PC-3 (cell line): Measurements from ENCODE around the gene HAUS7. TPM values are rescaled to one million over a fixed set of nuclear protein-coding genes. Genes with fewer than 3 reads are reported as not detected.

Experiments used
- ATAC-seq: fragments of 200-7000 bp; cut with Tn5 transposase; 2 replicates; pipeline ENCODE4 v1.9.1; 2020; ENCODE audit warnings: mild to moderate bottlenecking, moderate library complexity
- BruUV-seq: library from RNA; stranded (reverse); fragments of 400-500 nt; replicated peaks from 2 replicates; lab custom pipeline; 2021; lab: Mats Ljungman, UMichigan
- CTCF ChIA-PET: fragments of 300-600 bp; sonication (Branson Sonifier 250); formaldehyde crosslinking; loops from one replicate; lab custom pipeline; 2022; ENCODE audit warnings: antibody characterized with exemption; lab: Charles Lee
- POLR2A ChIA-PET: fragments of 300-600 bp; sonication (Branson Sonifier 250); formaldehyde crosslinking; loops from one replicate; lab custom pipeline; 2022; ENCODE audit warnings: antibody characterized with exemption; ENCODE audit not compliant: unreplicated experiment; lab: Charles Lee
- DNase-seq: peaks from one replicate; pipeline ENCODE4 v3.0.0-alpha.2; 2015
- H2AFZ ChIP-seq: fragments of 300-600 bp; sonication (generic); 2 replicates; pipeline ENCODE4 v1.6.0; 2016; ENCODE audit warnings: antibody characterized with exemption, low read length
- H3F3A ChIP-seq: fragments of 300-600 bp; sonication (generic); one replicate; pipeline ENCODE4 v1.6.0; 2017; ENCODE audit warnings: antibody characterized with exemption, low read length, control low read depth, mild to moderate bottlenecking; ENCODE audit not compliant: unreplicated experiment
- H3K27ac ChIP-seq: fragments of 300-600 bp; sonication (generic); 2 replicates; pipeline ENCODE4 v1.5.1; 2016; ENCODE audit warnings: mild to moderate bottlenecking, low read length
- H3K27me3 ChIP-seq: fragments of 300-600 bp; sonication (generic); 2 replicates; pipeline ENCODE4 v1.6.1; 2016; ENCODE audit warnings: low read length, mixed read lengths
- H3K36me3 ChIP-seq: fragments of 300-600 bp; sonication (generic); 2 replicates; pipeline ENCODE4 v1.6.1; 2016; ENCODE audit warnings: low read depth, mixed run types, low read length, mixed read lengths
- H3K4me1 ChIP-seq: fragments of 300-600 bp; sonication (generic); 2 replicates; pipeline ENCODE4 v1.5.1; 2016; ENCODE audit warnings: low read length; ENCODE audit not compliant: insufficient read depth
- H3K4me2 ChIP-seq: fragments of 300-600 bp; sonication (generic); 2 replicates; pipeline ENCODE4 v1.6.0; 2016; ENCODE audit warnings: low read length
- H3K4me3 ChIP-seq: fragments of 300-600 bp; sonication (generic); 2 replicates; pipeline ENCODE4 v1.5.1; 2016; ENCODE audit warnings: mild to moderate bottlenecking, low read length, mixed read lengths
- H3K79me2 ChIP-seq: fragments of 300-600 bp; sonication (generic); 2 replicates; pipeline ENCODE4 v1.6.1; 2017; ENCODE audit warnings: low read length, mixed read lengths
- H3K9ac ChIP-seq: fragments of 300-600 bp; sonication (generic); 2 replicates; pipeline ENCODE4 v1.6.0; 2016; ENCODE audit warnings: mild to moderate bottlenecking, low read length
- H3K9me2 ChIP-seq: fragments of 300-600 bp; sonication (generic); replicated peaks from 2 replicates; pipeline ENCODE4 v1.6.1; 2016; ENCODE audit warnings: mixed run types, low read length, mixed read lengths
- H3K9me3 ChIP-seq: fragments of 300-600 bp; sonication (generic); 2 replicates; pipeline ENCODE4 v1.6.1; 2016; ENCODE audit warnings: low read length, mixed read lengths
- H4K20me1 ChIP-seq: fragments of 300-600 bp; sonication (generic); 2 replicates; pipeline ENCODE4 v1.6.1; 2016; ENCODE audit warnings: low read length, mixed read lengths
- EZH2 ChIP-seq: fragments of 300-600 bp; sonication (generic); IDR thresholded peaks from one replicate; pipeline ENCODE4 v1.6.1; 2017; ENCODE audit warnings: antibody characterized with exemption, mild to moderate bottlenecking, low read length; ENCODE audit not compliant: unreplicated experiment
- EZH2phosphoT487 ChIP-seq: fragments of 300-600 bp; sonication (generic); IDR thresholded peaks from 2 replicates; pipeline ENCODE4 v1.6.1; 2018; ENCODE audit warnings: mild to moderate bottlenecking, antibody characterized with exemption, low read length, borderline replicate concordance
- intact Hi-C: fragments of 100-400 bp; cut with micrococcal nuclease; formaldehyde crosslinking; loops from 2 replicates; pipeline ENCODE4 v1.9.0; 2023
- total RNA-seq: library from RNA; depleted of rRNA; stranded (reverse); fragments of >200 nt; gene quantifications from 2 replicates; pipeline ENCODE4 v1.2.3, GENCODE V29; 2014
- TF ChIP-seq, protein P1 (sequence below): fragments of 300-600 bp; sonication (generic); conservative IDR thresholded peaks from 2 replicates; pipeline ENCODE4 v1.5.1; 2017; ENCODE audit warnings: antibody characterized with exemption, low read depth, mild to moderate bottlenecking, low read length

Gene HAUS7
- total RNA-seq, 1 experiment from 2014 or later: 46.0 TPM

DNA sequence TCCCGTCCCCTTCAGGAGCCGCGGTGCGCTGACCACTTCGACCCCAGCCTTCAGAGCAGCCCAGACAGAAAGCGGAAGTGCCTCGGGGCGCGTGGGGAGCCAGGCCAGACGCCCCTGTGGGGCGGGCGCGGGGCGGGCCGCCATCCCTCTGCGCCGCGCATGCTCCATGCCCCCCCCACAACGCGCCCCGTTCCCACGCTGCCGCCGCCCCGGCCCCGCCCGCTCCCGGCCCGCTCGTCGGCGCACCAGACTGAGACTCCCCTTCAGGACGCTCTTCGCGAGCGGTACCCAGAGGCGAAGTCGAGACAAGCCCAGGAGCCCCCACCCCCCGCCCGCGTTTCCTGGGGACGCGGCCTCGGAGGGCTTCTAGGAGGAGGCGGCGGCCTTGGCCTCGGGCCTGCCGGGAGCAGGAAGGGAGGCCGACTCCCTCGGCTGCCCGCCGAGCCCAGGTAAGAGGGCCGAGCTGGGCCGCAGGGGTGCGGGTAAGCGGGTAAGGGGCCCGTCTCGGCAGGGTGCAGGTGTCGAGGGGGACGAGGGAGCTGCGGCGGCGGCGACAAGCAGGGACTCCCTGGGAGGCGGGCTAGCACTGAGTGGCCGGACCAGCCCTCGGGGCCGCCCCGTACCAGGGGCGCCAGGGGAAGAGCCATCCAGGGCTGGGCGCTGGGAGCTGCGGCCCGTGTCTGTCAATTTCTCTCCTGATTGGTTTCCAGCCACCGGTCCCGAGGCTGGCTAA is 59.0 kb downstream of the HAUS7 start, which contains the start of gene ZFP92:
Gene ZFP92 (plus strand): TSS at position 218 of the 733 bp plus-strand sequence. CDS start 6,851 bp downstream, outside the sequence.
- CTCF ChIA-PET: no interaction called here
- intact Hi-C loops: no loop called here

DNA sequence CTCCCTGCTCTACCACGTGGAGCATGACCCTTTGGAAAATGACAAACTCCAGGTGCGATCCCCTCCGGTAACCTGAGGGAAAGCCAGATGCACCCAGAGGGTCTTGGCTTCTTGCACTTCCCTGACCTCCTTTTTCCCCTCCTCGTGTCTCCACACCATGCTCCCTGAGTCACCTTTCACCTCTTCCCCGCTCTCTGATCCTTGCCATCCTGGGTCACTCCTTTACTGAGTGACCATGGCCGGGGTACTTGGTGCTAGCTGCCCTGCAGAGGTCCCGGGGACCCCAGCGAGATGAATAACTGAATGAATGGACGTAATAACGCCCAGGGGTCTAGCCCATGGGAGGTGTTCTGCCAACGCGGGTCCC is 59.5 kb downstream of the HAUS7 start:
- no peaks in the 10 kb centered on the region for H4K20me1 ChIP-seq
- no peak for DNase-seq
- ChIA-PET CTCF (no interaction called here), POLR2A (no interaction called here)
- H3K9me2 ChIP-seq: no peaks in the 10 kb centered on the region
- TF ChIP-seq EZH2: no peak
- no peaks in the 10 kb centered on the region for H3K79me2 ChIP-seq
- no peak overlapping the region for H2AFZ ChIP-seq
- H3K27ac ChIP-seq: no peak overlapping the region
- no peak overlapping the region for H3K9ac ChIP-seq
- no peaks in the 10 kb centered on the region for H3K4me1 ChIP-seq
- H3K4me2 ChIP-seq: no peak overlapping the region
- peaks cover 44% of the 10 kb centered on the region for H3K27me3 ChIP-seq
- no TSS peak for BruUV-seq
- no peak overlapping the region for H3K4me3 ChIP-seq
- no peaks in the 10 kb centered on the region for H3K36me3 ChIP-seq
- intact Hi-C loops: no loop called here
- no peaks in the 10 kb centered on the region for H3K9me3 ChIP-seq
- ATAC-seq: no peak
- H3F3A ChIP-seq: no peaks in the 10 kb centered on the region

More for the DNA sequence above, 59.0 kb downstream of the HAUS7 start, which contains the start of gene ZFP92:
- DNase-seq (no peak), ATAC-seq (no peak; the same call in 1 of the 2 replicates)
- Histone ChIP-seq H3K9ac (no peak within 1 kb of the TSS), H3K36me3 (no peaks in the 10 kb centered on the region), H3K4me3 (no peak within 1 kb of the TSS), H2AFZ (no peak within 1 kb of the TSS), H4K20me1 (no peaks in the 10 kb centered on the region), H3K9me2 (no peaks in the 10 kb centered on the region), H3F3A (no peaks in the 10 kb centered on the region), H3K9me3 (no peaks in the 10 kb centered on the region), H3K27me3 (peaks cover 44% of the 10 kb centered on the region), H3K27ac (no peak within 1 kb of the TSS), H3K79me2 (no peaks in the 10 kb centered on the region), H3K4me1 (no peaks in the 10 kb centered on the region), H3K4me2 (no peak within 1 kb of the TSS)
- POLR2A ChIA-PET: no interaction called here
- no TSS peak for BruUV-seq
- no peak for TF ChIP-seq EZH2phosphoT487
- TF ChIP-seq EZH2: peak; percentile 53

DNA sequence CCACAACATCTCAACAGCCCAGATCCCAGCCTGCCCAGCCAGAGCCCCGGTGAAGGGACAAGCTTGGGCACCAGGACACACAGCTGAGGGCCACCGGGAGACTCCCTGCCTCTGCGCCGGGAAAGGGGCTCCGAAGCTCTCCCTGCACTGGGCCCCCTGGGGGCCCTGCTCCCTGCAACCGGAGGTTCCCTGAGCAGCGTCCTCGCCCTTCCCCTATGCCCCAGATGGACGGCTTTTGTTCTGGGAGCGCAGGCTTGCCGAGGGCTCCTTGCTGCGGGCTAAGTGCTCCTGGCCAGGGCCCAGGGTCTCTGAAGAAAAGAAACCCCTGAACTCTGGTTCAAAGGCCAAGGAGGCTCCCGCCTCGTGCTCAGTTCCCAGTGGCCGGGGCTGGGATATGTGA is 60.0 kb downstream of the HAUS7 start:
- Histone ChIP-seq H3K4me1 (no peaks in the 10 kb centered on the region), H3K9ac (no peak overlapping the region), H3K4me2 (no peak overlapping the region), H2AFZ (no peak overlapping the region), H3K27me3 (peaks cover 42% of the 10 kb centered on the region), H3K9me2 (no peaks in the 10 kb centered on the region), H3K4me3 (no peak overlapping the region), H3K79me2 (no peaks in the 10 kb centered on the region), H3K9me3 (no peaks in the 10 kb centered on the region), H3K36me3 (no peaks in the 10 kb centered on the region), H3F3A (no peaks in the 10 kb centered on the region), H3K27ac (no peak overlapping the region), H4K20me1 (no peaks in the 10 kb centered on the region)
- ChIA-PET POLR2A (no interaction called here), CTCF (no interaction called here)
- intact Hi-C loops: no loop called here
- ATAC-seq (no peak), DNase-seq (no peak)
- TF ChIP-seq EZH2: no peak
- TF ChIP-seq, protein P1, sequence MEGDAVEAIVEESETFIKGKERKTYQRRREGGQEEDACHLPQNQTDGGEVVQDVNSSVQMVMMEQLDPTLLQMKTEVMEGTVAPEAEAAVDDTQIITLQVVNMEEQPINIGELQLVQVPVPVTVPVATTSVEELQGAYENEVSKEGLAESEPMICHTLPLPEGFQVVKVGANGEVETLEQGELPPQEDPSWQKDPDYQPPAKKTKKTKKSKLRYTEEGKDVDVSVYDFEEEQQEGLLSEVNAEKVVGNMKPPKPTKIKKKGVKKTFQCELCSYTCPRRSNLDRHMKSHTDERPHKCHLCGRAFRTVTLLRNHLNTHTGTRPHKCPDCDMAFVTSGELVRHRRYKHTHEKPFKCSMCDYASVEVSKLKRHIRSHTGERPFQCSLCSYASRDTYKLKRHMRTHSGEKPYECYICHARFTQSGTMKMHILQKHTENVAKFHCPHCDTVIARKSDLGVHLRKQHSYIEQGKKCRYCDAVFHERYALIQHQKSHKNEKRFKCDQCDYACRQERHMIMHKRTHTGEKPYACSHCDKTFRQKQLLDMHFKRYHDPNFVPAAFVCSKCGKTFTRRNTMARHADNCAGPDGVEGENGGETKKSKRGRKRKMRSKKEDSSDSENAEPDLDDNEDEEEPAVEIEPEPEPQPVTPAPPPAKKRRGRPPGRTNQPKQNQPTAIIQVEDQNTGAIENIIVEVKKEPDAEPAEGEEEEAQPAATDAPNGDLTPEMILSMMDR: no peak
- no peak for TF ChIP-seq EZH2phosphoT487
- BruUV-seq: no TSS peak
